GM10248 (cell line): ENCODE measurements around the gene YIPF5.

ENCODE experiments used
- CTCF ChIA-PET: fragments of 300-600 bp; sonication (Branson Sonifier 250); formaldehyde crosslinking; extraction: SDS; loops from one replicate; lab custom pipeline; 2021; ENCODE audit warnings: antibody characterized with exemption; lab: Yijun Ruan, JAX
- POLR2A ChIA-PET: fragments of 350-650 bp; sonication (Branson Sonifier 250); formaldehyde crosslinking; extraction: SDS; loops from one replicate; lab custom pipeline; 2020; ENCODE audit warnings: antibody characterized with exemption; lab: Yijun Ruan, JAX
- DNase-seq: peaks from one replicate; pipeline ENCODE4 v3.0.0; 2012; ENCODE audit errors: extremely low spot score
- TF ChIP-seq, protein P1 (sequence below): IDR thresholded peaks from 2 replicates; pipeline ENCODE4 v1.5.1; 2012; ENCODE audit warnings: mild to moderate bottlenecking, low read depth; ENCODE audit errors: extremely low read depth, missing control alignments, control extremely low read depth

Gene YIPF5

DNA sequence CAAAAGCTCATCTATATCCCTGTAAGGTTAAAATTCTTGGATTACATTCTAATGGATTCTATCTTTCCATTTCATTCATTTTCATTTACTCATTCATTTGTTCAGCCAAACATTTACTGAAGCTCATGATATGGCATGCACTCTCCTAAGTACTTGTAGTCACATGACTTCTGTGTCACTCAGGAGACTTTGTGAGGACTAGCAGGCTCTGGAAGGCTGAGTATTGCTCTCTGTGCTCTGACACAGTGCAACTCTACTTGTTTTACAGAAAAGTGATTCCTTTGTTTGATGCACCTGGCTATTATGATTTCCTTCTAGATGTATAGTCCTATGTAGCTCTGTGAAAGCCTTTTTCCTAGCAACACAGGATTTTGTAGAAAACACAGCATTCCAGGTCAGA, 53.0 kb downstream of the YIPF5 start:
- ChIA-PET CTCF (interaction anchor here (1.0 to 1.8 kb wide), 6 partner anchors 8 to 25 kb away, joined by 3 to 8 read pairs (median 4); no protein-coding TSS in a partner anchor), POLR2A (no interaction called here)
- no peak for DNase-seq
- TF ChIP-seq, protein P1, sequence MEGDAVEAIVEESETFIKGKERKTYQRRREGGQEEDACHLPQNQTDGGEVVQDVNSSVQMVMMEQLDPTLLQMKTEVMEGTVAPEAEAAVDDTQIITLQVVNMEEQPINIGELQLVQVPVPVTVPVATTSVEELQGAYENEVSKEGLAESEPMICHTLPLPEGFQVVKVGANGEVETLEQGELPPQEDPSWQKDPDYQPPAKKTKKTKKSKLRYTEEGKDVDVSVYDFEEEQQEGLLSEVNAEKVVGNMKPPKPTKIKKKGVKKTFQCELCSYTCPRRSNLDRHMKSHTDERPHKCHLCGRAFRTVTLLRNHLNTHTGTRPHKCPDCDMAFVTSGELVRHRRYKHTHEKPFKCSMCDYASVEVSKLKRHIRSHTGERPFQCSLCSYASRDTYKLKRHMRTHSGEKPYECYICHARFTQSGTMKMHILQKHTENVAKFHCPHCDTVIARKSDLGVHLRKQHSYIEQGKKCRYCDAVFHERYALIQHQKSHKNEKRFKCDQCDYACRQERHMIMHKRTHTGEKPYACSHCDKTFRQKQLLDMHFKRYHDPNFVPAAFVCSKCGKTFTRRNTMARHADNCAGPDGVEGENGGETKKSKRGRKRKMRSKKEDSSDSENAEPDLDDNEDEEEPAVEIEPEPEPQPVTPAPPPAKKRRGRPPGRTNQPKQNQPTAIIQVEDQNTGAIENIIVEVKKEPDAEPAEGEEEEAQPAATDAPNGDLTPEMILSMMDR: no peak

DNA sequence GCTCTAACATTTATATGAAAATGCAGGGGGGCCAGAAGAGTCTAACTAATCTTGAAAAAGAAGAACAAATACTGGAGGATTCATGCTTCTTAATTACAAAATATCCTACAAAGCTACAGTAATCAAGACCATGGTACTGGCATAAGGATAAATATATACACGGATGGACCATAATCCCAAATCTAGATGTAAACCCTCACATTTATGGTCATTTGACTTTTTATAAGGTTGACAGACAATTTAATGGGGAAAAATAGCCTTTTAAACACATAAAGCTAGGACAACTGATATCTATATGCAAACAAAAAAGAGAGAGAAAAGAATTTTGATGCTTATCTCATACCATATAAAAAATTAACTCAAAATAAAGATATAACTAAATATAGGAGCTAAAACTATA, 55.9 kb downstream of the YIPF5 start:
- DNase-seq: no peak
- CTCF ChIA-PET: no interaction called here
- TF ChIP-seq, protein P1: no peak
- POLR2A ChIA-PET: no interaction called here
